GM13977 (cell line): ENCODE results near the gene DMXL1.
"Not testable (repeated sequence)": the region's sequence is repeated elsewhere in the genome, so short reads cannot be mapped to it uniquely, and the experiment has no call there.

Source experiments
- DNase-seq: peaks from one replicate; pipeline ENCODE4 v3.0.0; 2012; ENCODE audit warnings: low spot score
- in situ Hi-C: fragments of 300-500 bp; cut with MboI; formaldehyde crosslinking; loops from one replicate; pipeline ENCODE4 v1.12.0; 2022; ENCODE audit warnings: low sequenced_read_pairs, low pct_unique_long_range_greater_than_20kb, mixed read lengths, inconsistent platforms; ENCODE audit not compliant: unreplicated experiment
- TF ChIP-seq, protein P1 (sequence below): IDR thresholded peaks from 2 replicates; pipeline ENCODE4 v1.5.1; 2012; ENCODE audit warnings: mild to moderate bottlenecking, control low read depth; ENCODE audit not compliant: insufficient read depth; ENCODE audit errors: extremely low read depth, missing control alignments

Gene DMXL1

DNA sequence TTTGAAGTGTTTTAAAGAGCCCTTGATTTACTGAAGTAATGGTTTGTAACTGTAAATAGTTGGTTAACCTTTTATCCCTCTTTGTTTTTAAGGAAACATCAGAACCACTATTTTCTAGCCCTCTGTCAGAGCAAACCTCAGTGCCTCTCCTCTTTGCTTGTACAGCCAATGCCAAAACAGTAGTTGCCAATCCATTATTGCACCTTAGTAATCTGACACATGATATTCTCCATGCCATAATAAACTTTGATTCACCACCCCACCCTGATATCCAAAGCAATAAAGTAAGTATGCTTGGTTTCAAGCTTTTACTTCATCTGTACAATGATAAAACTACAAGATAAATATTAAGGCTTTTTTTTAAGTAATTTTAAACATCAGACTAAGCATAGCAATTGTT is 100.8 kb downstream of the DMXL1 start:
- in situ Hi-C loops = no loop called here

DNA sequence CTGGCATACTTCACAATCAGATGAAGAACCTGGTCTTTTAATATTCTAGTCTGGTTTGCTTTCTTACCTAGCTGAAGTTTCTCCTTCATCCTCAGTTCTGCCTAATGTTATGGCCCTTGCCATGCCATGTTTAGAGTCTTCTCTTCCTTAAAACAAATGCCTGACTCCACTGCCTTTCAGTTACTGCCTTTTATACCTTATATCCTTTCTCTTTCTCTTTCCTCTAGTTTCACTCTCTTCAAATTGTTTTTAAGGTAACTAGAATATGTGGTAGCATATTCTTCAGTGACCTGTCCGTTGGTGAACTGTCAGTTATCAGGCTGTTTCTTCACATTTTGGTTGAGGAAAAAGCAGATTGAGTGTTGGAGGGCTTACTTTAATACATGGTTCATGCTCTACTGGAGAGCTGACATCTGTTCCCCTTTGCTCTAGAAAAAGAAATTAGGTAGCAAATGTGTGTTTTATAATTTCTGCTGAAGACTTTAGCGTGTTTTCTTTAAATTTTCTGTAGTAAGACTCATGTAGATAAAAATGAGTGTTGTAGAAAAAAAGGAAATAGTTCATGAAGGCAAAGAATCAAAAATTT is 103.8 kb downstream of the DMXL1 start:
- TF ChIP-seq, protein P1, sequence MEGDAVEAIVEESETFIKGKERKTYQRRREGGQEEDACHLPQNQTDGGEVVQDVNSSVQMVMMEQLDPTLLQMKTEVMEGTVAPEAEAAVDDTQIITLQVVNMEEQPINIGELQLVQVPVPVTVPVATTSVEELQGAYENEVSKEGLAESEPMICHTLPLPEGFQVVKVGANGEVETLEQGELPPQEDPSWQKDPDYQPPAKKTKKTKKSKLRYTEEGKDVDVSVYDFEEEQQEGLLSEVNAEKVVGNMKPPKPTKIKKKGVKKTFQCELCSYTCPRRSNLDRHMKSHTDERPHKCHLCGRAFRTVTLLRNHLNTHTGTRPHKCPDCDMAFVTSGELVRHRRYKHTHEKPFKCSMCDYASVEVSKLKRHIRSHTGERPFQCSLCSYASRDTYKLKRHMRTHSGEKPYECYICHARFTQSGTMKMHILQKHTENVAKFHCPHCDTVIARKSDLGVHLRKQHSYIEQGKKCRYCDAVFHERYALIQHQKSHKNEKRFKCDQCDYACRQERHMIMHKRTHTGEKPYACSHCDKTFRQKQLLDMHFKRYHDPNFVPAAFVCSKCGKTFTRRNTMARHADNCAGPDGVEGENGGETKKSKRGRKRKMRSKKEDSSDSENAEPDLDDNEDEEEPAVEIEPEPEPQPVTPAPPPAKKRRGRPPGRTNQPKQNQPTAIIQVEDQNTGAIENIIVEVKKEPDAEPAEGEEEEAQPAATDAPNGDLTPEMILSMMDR = no peak
- in situ Hi-C loops = no loop called here
- DNase-seq = no peak

More for the DNA sequence above, 100.8 kb downstream of the DMXL1 start:
- TF ChIP-seq, protein P1 = no peak
- no peak for DNase-seq

DNA sequence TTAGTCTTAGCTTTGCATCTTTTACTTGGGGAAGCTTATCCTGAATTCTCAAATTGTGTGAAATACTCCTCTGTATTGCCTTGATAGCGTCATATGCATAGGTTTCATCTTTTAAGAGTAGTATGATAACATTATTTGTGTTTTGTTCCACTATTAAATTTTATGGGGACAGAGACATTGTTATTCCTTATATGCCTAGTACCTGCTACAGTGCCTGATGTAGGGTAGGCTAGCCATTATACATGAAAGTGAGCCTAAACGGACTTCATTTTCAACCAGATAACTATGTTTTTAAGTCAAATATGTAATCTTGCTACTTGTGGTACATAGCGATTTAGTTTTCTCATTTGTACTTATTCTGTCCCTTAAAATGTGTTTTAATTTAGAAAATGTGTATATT is 105.9 kb downstream of the DMXL1 start:
- no peak for DNase-seq
- TF ChIP-seq, protein P1 = no peak
- in situ Hi-C loops = no loop called here

DNA sequence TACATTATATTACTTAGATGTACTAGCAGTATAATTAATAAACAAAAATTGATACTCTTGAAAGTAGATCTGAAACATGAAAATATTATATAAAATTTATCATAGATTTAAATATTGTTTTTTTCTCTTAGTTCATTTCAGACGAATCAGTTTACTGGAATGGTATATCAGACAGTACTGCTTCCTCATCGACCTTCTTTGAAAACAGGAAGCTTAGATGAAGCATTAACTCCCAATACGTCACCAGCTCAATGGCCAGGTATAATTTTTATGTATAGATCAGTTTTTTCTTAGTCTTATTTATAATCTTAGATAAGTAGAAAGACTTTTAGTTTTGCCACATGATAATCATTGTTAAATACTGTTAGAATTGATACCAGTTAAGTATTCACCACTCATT is 106.3 kb downstream of the DMXL1 start:
- TF ChIP-seq, protein P1 = no peak
- no peak for DNase-seq
- in situ Hi-C loops = no loop called here

DNA sequence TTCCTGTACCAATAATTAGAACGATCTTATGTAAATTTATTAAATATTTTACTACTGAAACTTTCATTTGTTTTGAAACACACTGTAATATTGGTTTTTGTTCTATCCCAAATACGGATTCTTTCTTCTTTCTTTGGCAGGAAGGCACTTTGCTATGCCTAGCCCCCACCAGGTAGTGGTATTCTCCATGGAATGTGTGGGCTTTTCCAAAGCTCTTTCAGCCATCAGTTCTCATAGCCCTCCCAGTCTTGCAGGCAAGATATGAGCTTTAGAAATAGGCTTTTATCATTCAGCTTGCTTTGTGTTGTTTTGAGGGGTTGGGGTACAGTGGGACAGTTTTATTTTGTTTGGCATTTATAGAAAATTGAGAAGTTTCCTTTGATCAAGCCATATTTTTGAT is 107.5 kb downstream of the DMXL1 start:
- in situ Hi-C loops = no loop called here
- TF ChIP-seq, protein P1 = no peak

DNA sequence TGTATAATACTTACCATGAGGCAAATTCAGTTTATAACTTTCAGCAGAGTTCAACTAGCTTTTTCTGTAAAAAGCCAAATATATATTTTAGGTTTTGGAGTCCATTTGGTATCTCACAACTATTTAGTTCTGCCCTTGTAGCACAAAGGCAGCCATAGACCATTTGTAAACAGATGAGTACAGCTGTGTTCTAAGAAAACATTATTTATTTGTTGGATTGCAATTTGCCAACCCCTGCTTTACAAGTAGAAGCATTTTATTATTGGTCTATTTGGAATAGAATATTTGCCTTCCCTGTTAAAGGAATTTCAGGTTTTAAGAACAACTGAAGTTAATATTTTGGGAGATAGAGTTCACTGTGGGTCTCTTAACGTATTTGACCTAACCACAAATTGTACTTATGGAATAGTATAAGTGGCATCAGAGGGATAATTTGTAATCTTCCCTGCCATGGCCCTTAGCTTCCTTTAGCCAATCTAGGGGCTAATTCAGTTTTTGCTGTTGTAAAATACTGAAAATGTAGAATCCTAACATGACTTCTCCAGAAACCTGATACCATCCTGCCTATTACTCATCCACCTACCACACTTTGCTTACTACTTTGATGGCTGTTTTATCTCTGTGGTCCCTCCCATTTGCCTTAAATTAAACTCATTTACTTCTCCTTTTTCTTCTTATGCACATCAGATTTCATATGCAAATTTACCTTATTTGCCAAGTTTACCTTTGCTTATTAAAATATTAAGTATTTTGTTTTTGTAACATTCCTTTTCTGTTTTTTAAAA is 109.2 kb downstream of the DMXL1 start:
- in situ Hi-C loops = no loop called here
- no peak for DNase-seq
- TF ChIP-seq, protein P1 = no peak

More for the DNA sequence above, 107.5 kb downstream of the DMXL1 start:
- no peak for DNase-seq

DNA sequence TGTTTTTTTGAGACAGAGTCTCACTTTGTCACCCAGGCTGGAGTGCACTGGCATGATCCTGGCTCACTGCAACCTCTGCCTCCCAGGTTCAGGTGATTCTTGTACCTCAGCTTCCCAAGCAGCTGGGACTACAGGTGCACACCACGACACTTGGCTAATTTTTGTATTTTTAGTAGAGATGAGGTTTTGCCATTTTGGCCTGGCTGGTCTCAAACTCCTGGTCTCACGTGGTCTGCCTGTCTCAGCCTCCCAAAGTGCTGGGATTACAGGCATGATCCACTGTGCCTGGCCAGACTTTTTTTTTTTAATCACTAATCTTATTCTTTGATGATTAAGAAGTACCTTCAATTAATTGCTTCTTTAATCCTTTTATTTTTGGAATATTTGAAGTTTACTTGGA is 114.6 kb downstream of the DMXL1 start:
- DNase-seq, in situ Hi-C loops: not testable (repeated sequence)
